ENCODE results near the gene DGKI.
"Not testable (repeated sequence)": the region's sequence is repeated elsewhere in the genome, so short reads cannot be mapped to it uniquely, and the experiment has no call there.

The DGKI gene

GRCh38 chr7:137835486-137836112 lies 11.2 kb downstream of the DGKI start:
- no peak for DNase-seq

- DNase-seq = no peak
These were observed 12.2 kb downstream of the DGKI start for GRCh38 chr7:137834552-137834951.

GRCh38 chr7:137832990-137833389 lies 13.8 kb downstream of the DGKI start:
- not testable (repeated sequence) for DNase-seq

- no peak for DNase-seq
These were observed 14.4 kb downstream of the DGKI start for GRCh38 chr7:137832382-137832781.

DNA sequence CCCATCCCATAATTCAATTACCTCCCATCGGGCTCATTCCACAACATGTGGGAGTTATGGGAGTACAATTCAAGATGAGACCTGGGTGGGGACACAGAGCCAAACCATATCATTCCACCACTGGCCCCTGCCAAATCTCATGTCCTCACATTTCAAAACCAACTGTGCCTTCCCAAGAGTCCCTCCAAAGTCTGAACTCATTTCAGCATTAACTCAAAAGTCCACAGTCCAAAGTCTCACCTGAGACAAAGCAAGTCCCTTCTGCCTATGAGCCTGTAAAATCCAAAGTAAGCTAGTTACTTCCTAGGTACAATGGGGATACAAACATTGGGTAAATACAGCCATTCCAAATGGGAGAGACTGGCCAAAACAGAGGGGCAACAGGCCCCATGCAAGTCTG lies 15.2 kb downstream of the DGKI start:
- not testable (repeated sequence) for DNase-seq

DNA sequence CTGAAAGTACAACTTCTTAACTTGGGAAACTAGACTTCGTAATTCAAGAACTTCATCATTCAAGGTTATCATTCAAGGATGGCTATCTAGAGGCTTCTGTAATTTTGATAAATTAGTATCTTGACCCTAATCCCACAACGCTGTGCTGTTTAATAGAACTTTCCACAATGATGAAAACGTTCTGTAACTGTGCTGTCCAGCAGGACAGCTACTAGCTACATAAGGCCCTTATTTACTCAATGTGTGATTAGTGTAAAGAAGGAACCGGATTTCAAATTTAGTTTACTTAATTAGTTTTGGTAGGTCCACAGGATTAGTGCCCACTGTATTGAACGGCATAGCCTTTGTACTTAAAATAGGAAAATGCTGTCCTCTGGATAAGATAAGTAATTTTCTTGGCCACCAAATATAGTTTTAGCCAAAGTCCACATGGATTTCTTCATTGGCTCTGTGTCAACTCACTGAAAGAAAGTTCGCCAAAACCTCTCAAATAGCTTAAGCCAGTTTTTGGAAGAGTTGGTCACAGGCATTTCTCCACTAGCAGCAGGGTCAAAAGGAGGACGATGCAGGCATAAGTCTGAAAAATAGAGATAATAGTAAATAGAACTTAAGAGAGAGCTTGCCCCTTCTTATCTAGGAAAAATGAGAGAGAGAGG lies 17.3 kb downstream of the DGKI start:
- no peak for DNase-seq

- DNase-seq = no peak
These were observed 18.3 kb downstream of the DGKI start for GRCh38 chr7:137828456-137828855.

- DNase-seq = no peak
These were observed 21.3 kb downstream of the DGKI start for GRCh38 chr7:137825489-137825888.

DNA sequence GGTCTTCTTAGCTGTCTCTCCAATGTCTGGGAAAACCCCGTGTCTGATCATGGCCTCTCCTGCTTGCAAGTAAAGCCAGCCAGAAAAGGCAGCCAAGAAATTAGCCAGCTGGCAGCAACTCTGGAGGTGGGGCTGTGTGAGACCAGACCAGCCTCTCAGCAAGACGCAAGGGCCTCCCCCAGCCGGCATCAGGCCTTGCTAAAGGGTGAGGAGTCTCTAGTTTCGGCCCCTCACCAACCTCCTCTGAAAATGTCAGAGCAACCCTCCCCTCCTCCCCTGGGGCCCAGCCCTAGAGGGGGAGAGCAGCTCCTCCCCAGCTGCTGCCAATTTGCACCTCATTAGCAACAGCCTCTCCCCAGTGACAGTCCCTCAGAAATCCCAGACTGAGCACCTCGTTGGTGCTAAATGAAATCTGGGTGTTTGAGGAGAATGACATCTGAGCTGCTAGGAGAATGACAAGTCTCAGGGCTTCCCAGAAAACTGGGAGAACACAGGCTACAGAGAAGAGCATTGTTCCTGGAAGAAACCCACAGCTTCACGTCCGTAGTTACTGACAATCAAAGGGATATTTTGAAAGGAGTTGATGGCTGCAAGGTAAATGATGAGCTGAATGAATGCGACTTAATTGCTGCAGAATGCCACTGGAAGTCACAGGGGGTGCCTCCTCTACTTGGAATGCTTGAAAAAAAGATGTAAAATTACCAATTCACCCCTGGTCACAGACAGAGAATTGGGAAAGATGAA lies 25.9 kb downstream of the DGKI start:
- peak in 10 of 14 donors; percentile 5 to 57 (median 39) for DNase-seq

DNA sequence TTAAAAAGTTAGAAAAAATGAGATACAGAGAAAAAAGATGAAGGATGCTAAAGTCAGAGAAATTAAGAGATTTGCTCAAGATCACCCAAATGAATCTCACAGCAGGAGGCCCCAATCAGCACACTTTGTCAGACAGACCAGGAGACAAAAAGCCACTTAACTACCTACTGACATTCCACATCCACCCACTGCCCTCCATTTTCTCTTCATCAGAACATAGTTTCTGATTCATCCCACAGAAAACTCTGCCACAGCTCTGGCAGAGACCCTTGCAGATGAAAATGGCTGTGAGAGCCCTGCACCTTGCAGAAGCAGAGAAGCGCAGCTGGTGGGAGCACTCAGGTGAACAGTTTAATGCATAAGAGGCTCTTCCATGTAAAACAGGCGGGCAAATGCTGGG lies 26.6 kb downstream of the DGKI start:
- DNase-seq = no peak

- no peak for DNase-seq
These were observed 28.7 kb downstream of the DGKI start for GRCh38 chr7:137818036-137818435.

DNA sequence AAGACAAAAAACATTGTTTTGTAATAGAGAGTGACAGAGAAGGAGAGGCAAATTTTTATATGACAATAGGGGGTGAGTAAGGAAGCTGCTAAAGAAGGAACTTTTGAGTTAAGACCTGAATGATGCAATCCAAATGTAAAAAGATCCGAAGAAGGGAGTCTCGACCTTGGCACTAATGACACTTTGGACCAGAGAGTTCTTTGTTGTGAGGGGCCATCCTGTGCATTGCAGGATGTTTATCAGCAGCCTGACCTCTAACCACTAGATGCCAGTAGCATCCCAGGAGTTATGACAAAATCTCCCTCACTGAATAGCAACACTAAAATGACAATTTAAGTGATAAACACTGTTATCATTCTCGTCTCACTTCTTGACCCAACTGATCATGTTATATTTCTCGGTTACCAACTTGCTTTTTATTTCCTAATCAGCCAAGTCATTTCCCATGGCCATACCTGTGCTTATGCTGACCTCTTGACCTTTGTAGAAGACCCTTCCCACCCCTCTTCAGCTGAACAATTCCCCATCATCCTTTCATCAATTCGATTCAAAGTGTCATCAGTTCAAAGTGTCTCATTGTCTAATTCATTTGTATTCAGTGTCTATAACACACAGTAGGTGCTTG lies 30.0 kb downstream of the DGKI start:
- no peak for DNase-seq

GRCh38 chr7:137813541-137813940 lies 33.2 kb downstream of the DGKI start:
- no peak for DNase-seq

DNA sequence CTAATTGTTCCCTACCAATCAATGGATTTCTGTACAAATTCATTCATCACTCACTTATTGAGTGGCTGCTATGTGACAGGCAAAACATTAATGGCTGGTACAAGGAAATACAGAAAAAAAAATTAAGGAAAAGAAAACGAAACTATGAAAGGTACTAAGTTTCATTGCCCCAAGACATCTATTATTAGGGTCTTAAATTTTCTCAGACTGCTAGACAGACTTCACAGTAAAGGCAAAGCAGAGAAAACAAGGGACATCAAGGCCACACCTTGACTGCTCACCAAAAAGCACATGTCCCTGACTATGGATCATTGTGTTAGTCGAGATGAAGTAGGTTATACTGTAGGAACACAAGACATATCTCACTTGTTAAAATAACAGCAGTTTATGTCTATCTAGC lies 36.5 kb downstream of the DGKI start:
- no peak for DNase-seq

GRCh38 chr7:137804836-137805235 lies 41.9 kb downstream of the DGKI start:
- no peak for DNase-seq

GRCh38 chr7:137801491-137801890 lies 45.3 kb downstream of the DGKI start:
- DNase-seq = no peak

DNA sequence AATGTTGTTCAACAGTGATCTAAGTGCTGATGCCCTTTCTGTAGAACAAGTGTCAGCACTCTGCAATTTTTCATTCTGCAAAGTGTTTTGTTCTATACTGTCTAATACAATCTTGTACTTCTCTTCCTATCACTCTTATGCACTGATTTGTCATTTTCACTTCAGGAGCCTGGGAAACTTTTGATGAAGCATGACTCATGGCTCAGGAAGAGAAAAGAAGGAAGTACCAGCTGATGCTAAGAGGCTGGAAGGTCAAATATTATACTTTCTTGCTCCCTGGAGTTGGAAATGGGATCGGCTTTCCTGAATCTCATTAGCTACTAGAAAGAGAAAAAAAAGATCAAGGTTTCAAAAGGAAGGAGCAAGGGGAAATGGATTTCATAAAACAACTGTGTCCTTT lies 45.8 kb downstream of the DGKI start:
- DNase-seq = no peak

- DNase-seq = no peak
These were observed 48.6 kb downstream of the DGKI start for GRCh38 chr7:137798073-137798763.

DNA sequence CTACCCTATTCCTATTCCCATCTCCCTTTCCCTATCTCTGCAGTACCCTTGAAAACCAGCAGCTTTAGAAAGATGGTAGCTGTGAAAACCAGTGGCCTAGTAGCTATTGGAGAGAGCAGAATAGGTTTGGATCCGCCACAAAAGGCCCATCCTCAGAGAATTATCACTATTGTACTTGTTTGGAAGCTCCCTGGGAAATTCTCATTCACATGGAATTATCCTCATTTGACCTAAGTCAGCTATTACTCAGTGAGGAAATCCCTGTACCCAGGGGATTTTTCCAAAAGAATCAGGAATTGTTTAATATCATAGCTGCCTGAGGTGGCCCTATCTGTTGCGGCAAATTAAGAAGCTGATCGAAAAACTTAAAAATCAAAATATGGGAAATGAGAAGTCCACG lies 51.6 kb downstream of the DGKI start:
- no peak for DNase-seq

- DNase-seq = no peak
These were observed 54.8 kb downstream of the DGKI start for GRCh38 chr7:137791930-137792329.

DNA sequence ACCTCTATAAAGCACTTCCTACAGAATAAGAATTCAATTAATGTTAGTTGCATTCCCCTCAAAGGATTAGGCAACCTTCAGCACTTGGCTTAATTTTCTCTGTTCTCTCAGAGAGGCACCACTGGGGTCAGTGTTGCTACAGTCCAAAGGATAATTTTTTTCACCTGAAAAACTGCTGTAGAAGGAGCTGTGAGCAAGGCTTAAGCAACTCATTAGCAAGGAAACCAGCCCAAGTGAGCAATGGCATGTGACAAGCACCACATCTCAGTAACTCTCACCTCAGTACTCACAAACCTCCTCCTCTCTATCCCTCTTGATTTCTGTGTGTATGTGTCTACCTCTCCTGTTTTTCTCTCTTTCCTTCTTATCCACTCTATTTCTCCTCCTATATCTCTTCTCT lies 55.9 kb downstream of the DGKI start:
- no peak for DNase-seq

DNA sequence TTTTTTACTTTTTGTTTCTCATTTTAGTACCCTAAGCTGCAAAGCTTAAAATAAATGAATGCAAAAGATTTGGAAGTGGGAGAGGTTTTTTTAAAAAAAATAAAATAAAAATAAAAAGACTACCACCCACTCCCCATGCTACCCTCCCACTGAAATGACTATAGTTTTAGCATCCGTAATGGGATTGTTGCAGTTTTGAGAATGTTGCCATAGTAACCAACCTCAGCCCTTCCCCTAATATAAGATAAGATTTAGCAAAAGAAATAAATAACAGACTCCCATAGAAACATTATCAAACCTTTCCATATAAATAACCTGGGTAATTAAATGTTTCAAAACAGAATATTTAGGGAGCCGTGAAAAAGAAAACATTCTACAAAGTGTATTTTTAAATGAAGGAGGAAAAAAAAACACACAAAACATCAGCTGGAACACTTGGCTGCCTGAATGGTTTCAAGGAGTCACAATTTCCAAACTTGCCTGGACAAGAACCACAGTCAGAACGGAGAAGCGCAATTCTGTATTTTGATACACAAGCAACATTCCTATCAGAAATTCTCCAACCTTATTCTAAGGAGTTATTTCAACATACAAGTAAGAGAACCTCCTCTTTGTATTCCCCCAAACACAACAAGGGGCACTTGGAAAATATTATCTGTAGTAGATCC lies 57.4 kb downstream of the DGKI start:
- DNase-seq = no peak
